Measurements from ENCODE around the gene XRCC1.
"Not testable (repeated sequence)": the region's sequence is repeated elsewhere in the genome, so short reads cannot be mapped to it uniquely, and the experiment has no call there.

Gene XRCC1

GRCh38 chr19:43575955-43576878, 890 bp upstream of the XRCC1 start:
- no peak for DNase-seq (ENCODE audit: low read depth)

GRCh38 chr19:43574424-43575155, 737 bp downstream of the XRCC1 start:
- no peak for DNase-seq (ENCODE audit: low read depth)

GRCh38 chr19:43572171-43572588, 3.1 kb downstream of the XRCC1 start:
- no peak for DNase-seq (ENCODE audit: low read depth)

GRCh38 chr19:43570174-43570791, 5.0 kb downstream of the XRCC1 start:
- DNase-seq (ENCODE audit: low read depth) = no peak

GRCh38 chr19:43569657-43570056, 5.7 kb downstream of the XRCC1 start:
- no peak for DNase-seq (ENCODE audit: low read depth)

- no peak for DNase-seq (ENCODE audit: low read depth)
These were observed 10.5 kb downstream of the XRCC1 start for GRCh38 chr19:43564800-43565199.

- no peak for DNase-seq (ENCODE audit: low read depth)
These were observed 11.4 kb downstream of the XRCC1 start for GRCh38 chr19:43563816-43564457.

GRCh38 chr19:43562698-43563241, 12.6 kb downstream of the XRCC1 start:
- DNase-seq (ENCODE audit: low read depth) = peak; percentile 43

- DNase-seq (ENCODE audit: low read depth) = no peak
These were observed 13.1 kb downstream of the XRCC1 start for GRCh38 chr19:43562226-43562697.

GRCh38 chr19:43561139-43561970, 14.0 kb downstream of the XRCC1 start:
- DNase-seq (ENCODE audit: low read depth) = no peak

- DNase-seq (ENCODE audit: low read depth) = no peak
These were observed 14.6 kb downstream of the XRCC1 start for GRCh38 chr19:43560687-43561086.

GRCh38 chr19:43555185-43555770, 20.0 kb downstream of the XRCC1 start:
- DNase-seq (ENCODE audit: low read depth) = peak; percentile 79

GRCh38 chr19:43554317-43554895, 20.9 kb downstream of the XRCC1 start:
- no peak for DNase-seq (ENCODE audit: low read depth)

- no peak for DNase-seq (ENCODE audit: low read depth)
These were observed 21.7 kb downstream of the XRCC1 start for GRCh38 chr19:43553656-43554055.

GRCh38 chr19:43552616-43553015, 22.7 kb downstream of the XRCC1 start:
- no peak for DNase-seq (ENCODE audit: low read depth)

GRCh38 chr19:43552198-43552450, 23.2 kb downstream of the XRCC1 start:
- no peak for DNase-seq (ENCODE audit: low read depth)

GRCh38 chr19:43551399-43552197, 23.7 kb downstream of the XRCC1 start:
- DNase-seq (ENCODE audit: low read depth) = no peak

- no peak for DNase-seq (ENCODE audit: low read depth)
These were observed 26.6 kb downstream of the XRCC1 start for GRCh38 chr19:43548706-43549105.

GRCh38 chr19:43547926-43548325, 27.4 kb downstream of the XRCC1 start:
- DNase-seq (ENCODE audit: low read depth) = not testable (repeated sequence)

- no peak for DNase-seq (ENCODE audit: low read depth)
These were observed 28.7 kb downstream of the XRCC1 start for GRCh38 chr19:43546581-43546980.
